Fibroblast of gingiva (primary cell): Measurements from ENCODE around the gene AEBP2.
A peak's percentile ranks its signal among the peaks of the same experiment; 100 is the strongest.

Experiments
- DNase-seq: peaks from one replicate; pipeline ENCODE4 v3.0.0-alpha.2; 2011; ENCODE audit warnings: low read depth

The AEBP2 gene

GRCh38 chr12:19454837-19455236, 15.5 kb downstream of the AEBP2 start:
- DNase-seq, result no peak

DNA sequence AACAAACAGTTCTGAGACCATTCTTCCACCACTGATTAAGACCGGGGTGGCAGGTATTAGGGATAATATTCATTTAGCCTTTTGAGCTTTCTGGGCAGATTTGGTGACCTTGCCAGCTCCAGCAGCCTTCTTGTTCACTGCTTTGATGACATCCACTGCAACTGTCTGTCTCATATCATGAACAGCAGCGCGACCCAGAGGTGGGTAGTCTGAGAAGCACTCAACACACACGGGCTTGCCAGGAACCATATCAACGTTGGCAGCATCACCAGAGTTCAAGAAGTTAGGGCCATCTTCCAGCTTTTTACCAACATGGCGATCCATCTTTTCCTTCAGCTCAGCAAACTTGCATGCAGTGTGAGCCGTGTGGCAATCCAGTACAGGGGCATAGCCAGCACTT, 16.9 kb downstream of the AEBP2 start:
- no peak for DNase-seq

DNA sequence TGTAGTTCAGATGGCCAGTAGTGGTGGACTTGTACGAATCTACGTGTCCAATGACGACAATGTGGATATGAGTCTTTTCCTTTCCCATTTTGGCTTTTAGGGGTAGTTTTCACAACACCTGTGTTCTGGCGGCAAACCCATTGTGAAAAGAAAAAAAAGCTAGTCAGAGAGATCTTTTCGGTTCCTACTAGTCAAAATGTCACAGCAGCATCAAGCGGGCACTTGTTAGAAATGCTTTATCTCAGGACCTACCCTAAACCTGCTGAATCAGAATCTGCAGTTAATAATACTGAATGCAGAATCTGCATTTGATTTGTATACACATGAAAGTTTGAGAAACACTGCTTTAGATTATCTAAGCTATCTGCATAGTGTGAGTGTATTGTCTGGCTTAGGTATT, 18.3 kb downstream of the AEBP2 start:
- no peak for DNase-seq

- DNase-seq, result no peak
Measured at GRCh38 chr12:19458733-19459132, 19.4 kb downstream of the AEBP2 start.

DNA sequence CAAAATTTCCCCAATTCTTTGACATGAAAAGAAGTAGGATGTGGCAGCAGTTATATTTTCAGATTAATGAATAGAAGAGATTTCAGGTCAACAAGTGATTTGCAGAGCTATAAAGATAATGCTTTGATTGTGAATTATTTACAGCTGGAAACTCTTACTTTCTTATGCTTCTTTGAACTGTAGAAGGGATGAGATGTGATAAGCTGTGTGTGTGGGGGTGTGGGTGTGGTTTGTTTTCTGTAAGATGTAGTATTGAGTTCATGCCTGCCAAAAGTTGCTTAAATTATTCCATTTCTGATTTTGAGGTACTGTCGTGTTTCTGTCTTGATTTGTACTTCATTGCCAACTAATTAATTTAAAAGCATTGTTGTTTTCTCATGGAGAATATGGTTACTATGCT, 22.7 kb downstream of the AEBP2 start:
- no peak for DNase-seq

- DNase-seq, result no peak
Measured at GRCh38 chr12:19462406-19462805, 23.1 kb downstream of the AEBP2 start.

DNA sequence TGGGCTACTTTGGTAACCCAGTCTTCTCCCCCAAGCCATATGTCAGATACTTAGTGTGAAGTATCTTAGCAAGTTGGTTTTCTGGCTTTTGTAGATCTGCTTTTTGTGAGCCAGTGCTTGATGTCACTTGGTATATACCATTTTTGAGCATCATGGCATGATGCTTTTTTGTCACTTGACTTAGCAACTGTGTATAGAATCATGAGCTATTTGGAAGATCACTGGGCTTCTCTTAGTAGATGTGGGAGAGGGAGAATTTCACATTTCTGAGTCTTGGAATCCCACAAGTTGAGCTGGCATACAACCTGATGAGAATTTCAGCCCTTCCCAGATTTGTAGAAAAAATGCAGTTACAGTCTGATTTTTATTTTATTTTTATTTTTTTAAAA, 24.9 kb downstream of the AEBP2 start:
- no peak for DNase-seq

GRCh38 chr12:19465711-19466110, 26.4 kb downstream of the AEBP2 start:
- no peak for DNase-seq

- peak; percentile 7 for DNase-seq
Measured at GRCh38 chr12:19474147-19474546, 34.9 kb downstream of the AEBP2 start.

DNA sequence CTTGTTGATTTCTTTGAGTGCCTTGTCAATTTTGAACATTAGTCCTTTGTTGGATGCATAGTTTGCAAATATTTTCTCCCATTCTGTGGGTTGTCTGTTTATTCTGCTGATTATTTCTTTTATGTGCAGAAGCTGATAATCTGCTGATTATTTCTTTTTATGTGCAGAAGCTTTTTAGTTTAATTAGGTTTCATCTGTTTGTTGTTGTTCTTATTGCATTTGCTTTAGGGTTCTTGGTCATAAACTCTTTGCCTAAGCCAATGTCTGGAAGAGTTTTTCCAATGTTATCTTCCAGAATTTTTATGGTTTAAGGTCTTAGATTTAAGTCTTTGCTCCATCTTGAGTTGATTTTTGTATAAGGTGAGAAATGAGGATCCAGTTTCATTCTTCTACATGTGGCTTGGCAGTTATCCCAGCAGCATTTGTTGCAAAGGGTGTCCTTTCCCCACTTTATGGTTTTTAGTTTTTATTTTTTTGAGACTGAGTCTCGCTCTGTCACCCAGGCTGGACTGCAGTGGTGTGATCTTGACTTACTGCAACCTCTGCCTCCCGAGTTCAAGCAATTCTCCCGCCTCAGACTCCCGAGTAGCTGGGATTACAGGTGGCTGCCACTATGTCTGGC, 36.7 kb downstream of the AEBP2 start:
- DNase-seq, result peak; percentile 14

- DNase-seq, result no peak
Measured at GRCh38 chr12:19477071-19477470, 37.8 kb downstream of the AEBP2 start.

GRCh38 chr12:19480459-19480858, 41.2 kb downstream of the AEBP2 start:
- DNase-seq, result no peak

- no peak for DNase-seq
Measured at GRCh38 chr12:19482036-19482435, 42.7 kb downstream of the AEBP2 start.

GRCh38 chr12:19482551-19483109, 43.3 kb downstream of the AEBP2 start:
- DNase-seq, result no peak

GRCh38 chr12:19483727-19484126, 44.4 kb downstream of the AEBP2 start:
- no peak for DNase-seq

DNA sequence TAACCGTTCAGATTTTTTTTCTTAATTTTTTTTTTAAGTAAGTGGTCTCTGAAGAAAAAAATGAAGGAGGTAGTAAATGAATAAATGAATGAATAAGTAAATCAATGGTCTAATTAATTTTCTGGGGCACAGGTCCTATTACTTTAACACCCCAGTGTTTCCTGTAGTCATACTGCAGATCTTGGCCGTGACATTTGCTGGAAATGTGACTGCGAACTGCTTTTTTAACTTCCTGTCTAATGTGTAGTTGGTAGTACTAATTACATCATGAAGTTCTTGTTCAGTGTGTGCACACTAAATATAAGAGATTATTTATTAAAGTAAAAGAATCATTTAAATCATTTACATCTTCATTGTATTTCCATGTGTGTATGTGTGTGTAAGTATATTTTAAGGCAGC, 45.4 kb downstream of the AEBP2 start:
- DNase-seq, result no peak

GRCh38 chr12:19485240-19485639, 45.9 kb downstream of the AEBP2 start:
- DNase-seq, result no peak

- no peak for DNase-seq
Measured at GRCh38 chr12:19489168-19489567, 49.9 kb downstream of the AEBP2 start.

DNA sequence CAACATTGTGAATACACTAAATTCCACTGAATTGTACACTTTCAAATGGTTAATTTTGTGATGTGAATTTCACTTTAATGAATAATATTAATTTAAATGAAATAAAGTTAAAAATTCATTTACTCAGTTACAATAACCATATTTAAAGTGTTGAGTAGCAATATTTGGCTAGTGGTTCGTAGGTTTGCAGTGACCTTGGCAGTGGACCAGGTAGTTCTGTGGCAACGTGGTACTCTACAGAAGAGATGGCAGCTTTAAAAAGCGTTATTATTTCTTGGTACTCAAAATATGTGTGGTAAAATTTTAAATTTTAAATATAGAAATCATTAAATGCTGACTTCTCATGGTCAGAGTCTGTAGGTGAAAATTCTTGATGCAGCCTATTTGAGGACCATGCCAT, 51.6 kb downstream of the AEBP2 start:
- DNase-seq, result no peak

GRCh38 chr12:19491863-19492262, 52.6 kb downstream of the AEBP2 start:
- DNase-seq, result no peak

GRCh38 chr12:19496219-19496878, 57.1 kb downstream of the AEBP2 start:
- no peak for DNase-seq

- no peak for DNase-seq
Measured at GRCh38 chr12:19498099-19498498, 58.8 kb downstream of the AEBP2 start.

DNA sequence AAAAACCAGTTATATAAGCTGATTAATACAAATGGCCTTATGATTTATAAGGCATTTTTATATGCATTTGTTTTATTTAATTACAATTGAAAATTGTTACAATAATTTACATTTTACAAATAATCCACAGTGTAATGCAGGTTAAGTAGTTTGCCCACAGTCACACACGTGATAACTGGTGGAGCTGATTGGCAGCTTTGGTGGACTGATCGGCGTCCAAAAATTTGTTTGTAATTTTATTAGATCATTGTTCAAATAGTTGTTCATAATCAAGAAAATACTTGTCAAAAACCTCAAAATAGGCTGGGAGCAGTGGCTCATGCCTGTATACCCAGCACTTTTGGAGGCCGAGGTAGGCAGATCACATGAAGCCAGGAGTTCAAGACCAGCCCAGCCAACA, 59.7 kb downstream of the AEBP2 start:
- no peak for DNase-seq

DNA sequence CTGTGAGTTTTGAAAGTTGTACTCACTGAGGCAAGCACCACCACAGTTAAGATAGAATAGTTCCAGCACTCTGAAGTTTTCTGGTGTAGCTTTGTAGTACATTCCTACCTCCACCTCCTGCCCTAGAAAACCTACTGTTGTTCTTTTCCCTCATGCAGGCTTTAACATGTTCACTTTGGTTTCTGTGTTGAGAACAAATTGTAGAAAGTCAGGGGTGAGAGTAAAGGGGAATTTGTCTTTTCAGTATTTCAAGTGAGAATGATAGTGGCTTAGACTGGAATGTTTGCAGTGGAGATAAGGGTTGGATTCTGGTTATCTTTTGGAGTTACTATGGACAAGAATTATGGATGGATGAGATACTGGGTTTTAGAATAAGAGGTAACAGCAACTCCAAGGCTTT, 67.2 kb downstream of the AEBP2 start:
- DNase-seq, result no peak
